ENCODE data around the gene PSMB9.

- TF ChIP-seq CTCF (IDR thresholded peaks at IDR 0.05; ENCODE audit: poor library complexity) = peak; percentile 38
- no peak for TF ChIP-seq EZH2 (IDR thresholded peaks at IDR 0.05; ENCODE audit: borderline replicate concordance)
- no peak for TF ChIP-seq EZH2phosphoT487 (IDR thresholded peaks at IDR 0.05; ENCODE audit: low read depth, severe bottlenecking, unreplicated experiment)
These were observed 9.8 kb upstream of the PSMB9 start, which contains the start of gene PSMB8 for GRCh38 chr6:32843979-32844838.
